Raji (cell line): ENCODE measurements around the gene CORIN.

Source experiments
- POLR2A ChIP-seq: IDR thresholded peaks from 2 replicates; pipeline ENCODE4 v1.6.1; 2011; ENCODE audit warnings: low read depth, low read length, control low read depth; ENCODE audit not compliant: insufficient read depth

Gene CORIN

DNA sequence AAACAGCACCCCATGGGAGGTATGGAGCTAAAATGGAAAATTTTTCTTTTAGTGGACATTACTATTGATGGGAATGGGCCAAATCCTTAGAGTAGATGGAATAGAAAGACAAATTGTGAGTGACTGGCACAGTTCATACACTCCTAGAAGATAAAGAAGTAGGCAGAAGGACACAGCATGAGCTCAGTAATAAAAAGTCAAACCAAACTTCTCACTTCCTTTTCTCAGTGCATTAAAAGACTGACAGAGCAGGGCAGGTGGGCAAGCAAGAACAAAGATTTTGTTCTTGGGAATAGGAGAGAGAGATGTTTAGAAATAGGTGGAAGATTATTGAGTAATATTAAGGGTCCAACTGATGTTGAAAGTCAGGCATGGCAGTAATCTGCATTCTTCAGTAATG is 220.3 kb downstream of the CORIN start:
- TF ChIP-seq POLR2A = no peak

DNA sequence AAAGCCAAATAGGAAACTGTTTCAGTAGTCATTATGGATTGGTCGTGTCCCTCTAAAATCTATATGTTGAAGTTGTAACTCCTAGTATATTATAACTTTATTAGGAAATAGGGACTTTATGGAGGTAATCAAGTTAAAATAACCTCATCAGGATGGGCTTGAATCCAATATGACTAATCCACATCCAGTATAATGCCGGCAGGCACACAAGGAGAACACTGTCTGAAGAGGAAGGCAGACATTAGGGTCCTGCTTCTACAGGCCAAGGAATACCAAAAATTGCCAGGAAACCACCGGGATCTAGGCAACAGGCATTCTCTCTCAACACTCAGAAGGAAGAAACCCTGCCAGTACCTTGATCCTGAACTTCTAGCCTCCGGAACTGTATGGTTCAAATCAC is 222.5 kb downstream of the CORIN start:
- no peak for TF ChIP-seq POLR2A

DNA sequence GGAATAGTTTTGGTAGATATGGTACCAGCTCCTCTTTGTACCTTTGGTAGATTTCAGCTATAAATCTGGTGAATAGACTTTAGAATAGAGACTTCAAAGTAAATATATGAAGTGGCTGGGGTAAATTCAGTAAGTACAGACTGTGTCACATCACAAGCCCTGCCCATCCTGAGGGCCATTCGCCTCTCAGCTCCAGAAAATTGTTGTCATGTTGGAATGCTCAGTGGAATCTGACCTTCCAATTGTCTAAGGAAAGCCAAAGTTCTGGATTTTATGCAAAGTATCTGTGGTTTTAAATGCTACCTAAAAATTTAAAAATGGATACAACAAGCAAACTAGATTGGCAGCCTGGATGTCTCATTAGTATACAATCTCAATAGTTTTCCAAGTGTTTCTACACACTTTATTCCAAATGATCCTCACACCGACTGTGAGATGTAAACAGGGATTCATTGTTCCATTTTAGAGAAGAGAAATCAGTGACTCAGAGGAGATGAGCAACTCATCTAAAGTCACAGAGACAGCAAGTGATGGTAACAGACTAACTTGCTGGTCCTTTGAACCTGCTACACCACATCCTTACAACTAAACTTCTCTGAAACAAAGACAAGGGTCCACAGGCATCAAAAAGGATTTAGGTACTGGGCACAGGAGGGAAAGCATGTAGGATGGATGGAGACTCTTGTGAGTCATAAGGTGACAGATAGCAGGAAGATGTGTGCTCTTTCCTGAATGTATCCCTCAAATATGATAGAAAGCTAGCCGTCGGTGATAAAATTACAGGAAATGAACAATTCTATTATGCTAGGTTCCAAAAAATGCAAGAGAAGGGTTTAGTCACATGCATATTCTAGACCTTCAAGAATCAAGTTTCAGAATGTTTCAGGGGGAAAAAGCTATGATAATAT is 225.5 kb downstream of the CORIN start:
- TF ChIP-seq POLR2A = no peak

DNA sequence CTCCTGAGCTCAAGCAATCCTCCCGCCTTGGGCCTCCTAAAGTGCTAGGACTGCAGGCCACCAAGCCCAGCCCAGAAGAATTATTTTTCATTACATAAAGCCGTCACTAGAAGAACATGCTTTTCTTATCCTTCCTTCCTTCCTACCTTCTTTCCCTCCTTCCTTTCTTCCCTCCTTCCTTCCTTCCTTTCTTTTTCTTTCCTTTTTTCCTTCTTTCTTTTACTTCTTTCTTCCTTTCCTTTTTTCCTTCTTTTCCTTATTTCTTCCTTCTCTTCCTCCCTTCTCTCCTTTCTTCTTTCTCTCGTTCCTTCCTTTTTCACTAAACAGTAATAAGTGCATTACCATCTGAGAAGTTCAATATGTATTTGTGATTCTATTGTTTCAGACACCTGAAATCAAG is 231.4 kb downstream of the CORIN start:
- no peak for TF ChIP-seq POLR2A

DNA sequence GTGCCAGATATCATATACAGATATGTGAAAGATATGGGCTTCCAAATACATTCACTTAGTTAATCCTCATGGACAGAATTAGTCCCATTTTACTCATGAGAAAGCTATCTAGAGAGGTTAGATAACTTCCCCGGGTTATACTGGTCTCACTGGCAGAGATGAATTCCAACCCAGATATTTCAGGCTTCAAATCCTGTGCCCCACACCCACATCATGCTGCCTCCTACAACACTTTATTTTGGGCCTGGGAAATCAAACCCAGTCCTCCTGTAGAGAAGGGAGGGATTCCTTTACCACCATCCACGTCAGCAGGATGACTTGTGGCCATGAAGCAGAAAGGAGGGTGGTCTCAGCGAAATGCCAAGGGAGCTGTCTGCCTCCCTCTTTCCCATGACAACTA is 239.0 kb downstream of the CORIN start:
- no peak for TF ChIP-seq POLR2A

DNA sequence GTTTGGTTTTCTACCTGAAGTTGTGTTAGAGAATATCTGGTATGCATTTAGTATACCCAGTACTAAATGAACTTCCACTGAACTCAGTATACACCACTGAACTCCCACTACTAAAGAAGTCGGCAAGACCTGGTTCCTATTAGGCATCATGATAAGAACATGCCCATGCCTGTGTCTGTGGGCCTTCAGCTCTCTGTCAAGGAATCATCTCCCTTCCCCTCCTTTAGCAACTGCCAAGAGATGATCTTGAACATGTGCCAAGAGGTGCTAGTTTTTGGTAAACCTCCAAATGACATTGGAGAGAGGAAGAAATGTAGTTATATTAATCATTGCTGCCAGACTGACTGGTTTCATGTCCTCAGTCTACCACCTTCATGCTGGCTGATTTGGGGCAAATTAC is 239.5 kb downstream of the CORIN start:
- no peak for TF ChIP-seq POLR2A

DNA sequence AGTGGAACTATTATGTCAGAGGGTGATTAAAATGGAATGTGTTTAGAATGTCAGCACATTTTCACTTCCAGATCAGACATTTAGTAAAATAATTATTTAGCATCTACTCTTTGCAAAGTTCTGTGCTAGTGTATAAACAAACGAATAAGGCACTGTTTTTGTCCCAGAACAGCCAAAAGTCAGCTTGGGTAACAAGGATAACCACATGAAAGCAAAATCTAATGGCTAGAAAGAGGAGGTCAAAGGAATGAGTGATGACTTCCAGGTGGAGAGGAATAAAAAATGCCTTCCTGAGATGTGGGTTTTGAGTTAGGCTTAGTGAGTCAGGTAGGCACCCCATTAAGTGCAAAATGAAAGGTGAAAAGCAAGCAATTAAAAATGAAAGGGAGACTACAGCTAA is 240.2 kb downstream of the CORIN start:
- TF ChIP-seq POLR2A = no peak

DNA sequence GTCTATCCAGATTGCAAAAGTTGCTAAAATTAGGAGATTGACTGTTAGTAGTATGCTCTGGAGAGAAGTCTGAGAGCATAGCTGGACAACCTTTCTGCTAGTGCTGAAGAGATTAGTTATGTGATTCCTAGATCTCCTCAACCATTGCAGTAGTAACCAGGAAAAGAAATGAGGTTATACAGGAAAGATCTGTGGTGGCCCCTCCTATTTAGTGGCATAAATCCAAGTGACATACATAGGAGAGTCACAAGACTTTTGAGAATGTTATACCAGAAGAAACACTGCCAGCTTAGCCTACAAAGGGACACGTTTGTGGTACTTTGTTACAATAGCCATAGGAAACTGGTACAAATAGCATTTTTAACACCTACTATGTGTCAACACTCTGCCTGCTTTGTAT is 247.5 kb downstream of the CORIN start:
- no peak for TF ChIP-seq POLR2A

DNA sequence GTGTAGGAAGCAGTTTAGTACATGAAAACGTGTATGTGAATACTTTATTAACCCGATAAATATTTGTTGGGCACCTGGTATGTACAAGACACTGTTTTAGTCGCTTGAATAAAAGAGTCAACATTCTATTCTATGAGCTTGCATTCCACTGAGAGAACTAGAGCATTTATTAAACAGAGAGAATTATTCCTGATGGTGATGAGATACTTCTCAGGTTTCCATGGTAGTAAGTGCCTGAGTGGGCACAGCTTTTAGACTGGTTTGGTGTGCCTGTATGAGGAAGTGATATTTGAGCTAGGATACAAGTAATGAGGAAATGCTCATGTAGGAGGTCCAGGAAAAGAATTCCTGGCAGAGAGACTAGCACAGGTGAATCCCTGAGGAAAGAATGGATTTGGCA is 258.6 kb downstream of the CORIN start:
- no peak for TF ChIP-seq POLR2A

DNA sequence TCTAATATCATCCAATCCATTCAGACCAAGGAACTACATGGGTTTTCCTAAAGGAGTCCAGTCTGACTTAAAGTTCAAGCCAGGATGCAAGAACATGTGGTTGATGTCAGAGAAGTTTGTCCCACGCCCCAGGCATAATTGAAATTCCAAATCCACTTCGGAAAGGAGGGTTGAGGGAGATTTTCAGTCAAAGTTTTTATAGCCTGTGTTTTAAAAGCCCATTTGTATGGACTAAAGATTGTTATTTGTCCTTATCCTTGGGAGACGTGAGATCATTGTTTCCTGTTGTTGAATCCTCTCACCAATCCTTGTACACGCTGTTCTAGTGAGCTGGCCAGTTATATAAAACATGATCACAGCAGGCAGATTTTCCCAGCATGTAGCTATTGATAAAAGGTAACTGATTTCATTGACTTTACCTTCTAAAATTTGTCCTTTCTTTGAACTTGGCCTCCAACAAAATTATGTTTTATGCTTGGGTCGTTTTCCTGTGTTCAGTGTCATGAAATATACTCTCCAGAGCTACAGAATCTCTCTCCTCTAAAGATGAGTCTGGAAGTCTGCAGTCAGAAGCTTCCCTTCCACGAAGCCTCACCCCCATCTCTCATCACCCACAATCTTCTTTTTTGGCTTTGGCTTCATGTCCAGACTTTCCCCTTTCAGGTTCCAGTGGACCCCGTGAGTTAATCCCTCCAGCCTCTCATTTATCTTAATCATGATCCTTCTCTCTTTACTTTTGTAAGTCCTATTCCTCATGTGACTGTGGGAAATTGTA is 259.9 kb downstream of the CORIN start:
- TF ChIP-seq POLR2A = no peak

DNA sequence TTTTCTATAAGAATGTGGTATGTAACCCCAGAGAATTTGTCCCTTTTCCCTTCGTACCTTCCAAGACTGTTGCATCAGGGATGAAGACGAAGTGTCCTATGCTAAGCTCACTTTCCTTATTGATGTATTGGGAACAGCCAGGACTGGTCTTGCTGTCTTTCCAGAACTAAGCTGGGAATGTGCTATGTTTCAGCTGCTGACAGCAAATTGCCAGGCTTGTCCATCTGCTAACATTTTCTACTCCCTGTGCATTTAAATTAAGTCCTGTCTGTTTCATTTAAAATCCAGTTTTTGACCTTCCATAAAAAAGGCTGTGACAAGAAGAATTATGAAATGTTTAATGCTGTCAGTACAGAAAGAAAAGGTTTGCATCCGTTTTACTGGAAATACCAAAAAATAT is 264.9 kb downstream of the CORIN start:
- no peak for TF ChIP-seq POLR2A

DNA sequence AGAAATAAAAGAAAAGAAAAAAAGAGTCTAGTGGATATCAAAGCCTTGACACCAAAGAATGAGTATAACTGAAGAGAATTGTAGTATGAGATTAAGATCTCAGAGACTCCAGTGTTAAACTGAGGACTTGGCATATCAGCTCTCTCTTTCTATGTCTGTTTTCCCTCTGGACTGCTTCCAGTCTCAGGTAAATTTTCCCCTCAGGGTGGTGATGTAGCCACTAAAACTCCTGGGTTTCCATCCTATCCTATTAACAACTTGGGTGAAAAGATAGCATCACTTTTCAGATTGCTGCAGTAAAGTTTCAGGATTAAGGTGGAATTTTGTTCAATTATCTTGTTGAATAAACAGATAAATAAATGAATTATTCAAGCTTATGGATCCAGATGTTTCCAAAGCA is 267.1 kb downstream of the CORIN start:
- no peak for TF ChIP-seq POLR2A

DNA sequence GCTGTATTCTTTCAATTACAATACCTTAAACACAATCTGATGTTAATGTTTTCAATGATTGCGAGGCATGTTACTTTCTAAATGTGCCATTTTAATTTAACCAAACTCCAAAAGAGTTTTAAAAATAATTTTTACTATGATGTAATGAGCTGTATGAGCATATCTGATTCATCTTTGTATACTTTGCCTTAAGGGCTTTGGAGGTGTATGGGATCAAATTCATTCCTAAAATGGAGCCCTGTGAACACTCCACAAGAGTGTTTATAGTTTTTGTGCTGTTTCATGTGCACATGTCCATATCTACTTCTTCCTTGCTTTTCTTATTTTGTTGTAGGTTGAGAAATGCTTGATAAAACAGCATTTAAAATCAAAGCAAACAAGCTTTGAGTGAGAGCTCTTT is 270.4 kb downstream of the CORIN start:
- TF ChIP-seq POLR2A = no peak

DNA sequence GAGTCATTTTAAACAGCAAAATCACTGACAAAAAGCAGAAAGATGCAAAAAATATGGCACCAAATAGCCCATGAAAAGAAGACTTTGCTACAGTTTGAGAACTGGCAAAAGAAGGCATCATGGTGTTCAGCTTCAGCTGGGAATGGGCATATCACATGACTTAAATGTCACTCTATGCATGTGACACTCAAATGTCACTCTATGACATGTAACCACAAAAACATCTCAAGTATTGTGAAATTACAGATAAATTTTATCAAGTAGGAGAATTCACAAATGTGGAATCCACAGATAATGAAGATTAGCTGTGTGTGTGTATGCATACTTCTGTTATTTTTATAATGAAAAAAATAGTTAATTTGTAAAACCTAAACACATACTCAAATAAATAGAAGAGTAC is 270.9 kb downstream of the CORIN start:
- TF ChIP-seq POLR2A = no peak

DNA sequence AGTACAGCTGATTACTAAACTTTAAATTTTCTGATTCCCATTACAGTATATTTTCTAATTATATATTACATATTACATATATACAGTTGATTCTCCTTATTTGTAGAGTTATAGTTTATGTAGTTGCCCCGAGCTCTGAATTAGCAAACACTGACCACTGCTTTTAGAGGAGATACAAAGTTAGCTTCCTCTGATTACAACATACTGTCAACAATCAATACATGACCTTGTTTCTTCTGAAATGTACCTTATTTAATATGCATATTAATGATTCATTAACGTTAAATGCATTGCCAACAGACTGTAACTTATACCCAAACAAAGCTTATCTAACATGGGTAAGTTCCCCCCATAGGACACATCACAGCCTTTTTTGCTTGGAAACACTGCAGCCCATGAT is 271.3 kb downstream of the CORIN start:
- no peak for TF ChIP-seq POLR2A

DNA sequence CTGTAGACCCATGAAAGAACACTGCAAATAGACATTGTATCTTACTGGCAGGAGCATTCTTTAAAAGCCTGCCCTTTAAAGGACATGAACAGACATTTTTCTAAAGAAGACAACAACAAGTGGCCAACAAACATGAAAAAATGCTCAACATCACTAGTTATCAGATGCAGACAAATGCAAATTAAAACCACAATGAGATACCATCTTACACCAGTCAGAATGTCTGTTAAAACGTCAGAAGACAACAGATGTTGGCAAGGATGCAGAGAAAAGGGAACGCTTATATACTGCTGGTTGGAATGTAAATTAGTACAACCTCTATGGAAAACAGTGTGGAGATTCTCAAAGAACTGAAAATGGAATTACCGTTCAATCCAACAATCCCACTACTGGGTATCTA is 275.6 kb downstream of the CORIN start:
- no peak for TF ChIP-seq POLR2A
